ENCODE results near the gene NIPAL4.

GRCh38 chr5:157481265-157481664 lies 21.3 kb downstream of the NIPAL4 start:
- TF ChIP-seq, protein P1, sequence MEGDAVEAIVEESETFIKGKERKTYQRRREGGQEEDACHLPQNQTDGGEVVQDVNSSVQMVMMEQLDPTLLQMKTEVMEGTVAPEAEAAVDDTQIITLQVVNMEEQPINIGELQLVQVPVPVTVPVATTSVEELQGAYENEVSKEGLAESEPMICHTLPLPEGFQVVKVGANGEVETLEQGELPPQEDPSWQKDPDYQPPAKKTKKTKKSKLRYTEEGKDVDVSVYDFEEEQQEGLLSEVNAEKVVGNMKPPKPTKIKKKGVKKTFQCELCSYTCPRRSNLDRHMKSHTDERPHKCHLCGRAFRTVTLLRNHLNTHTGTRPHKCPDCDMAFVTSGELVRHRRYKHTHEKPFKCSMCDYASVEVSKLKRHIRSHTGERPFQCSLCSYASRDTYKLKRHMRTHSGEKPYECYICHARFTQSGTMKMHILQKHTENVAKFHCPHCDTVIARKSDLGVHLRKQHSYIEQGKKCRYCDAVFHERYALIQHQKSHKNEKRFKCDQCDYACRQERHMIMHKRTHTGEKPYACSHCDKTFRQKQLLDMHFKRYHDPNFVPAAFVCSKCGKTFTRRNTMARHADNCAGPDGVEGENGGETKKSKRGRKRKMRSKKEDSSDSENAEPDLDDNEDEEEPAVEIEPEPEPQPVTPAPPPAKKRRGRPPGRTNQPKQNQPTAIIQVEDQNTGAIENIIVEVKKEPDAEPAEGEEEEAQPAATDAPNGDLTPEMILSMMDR (IDR thresholded peaks at IDR 0.05): no peak
- no peak for TF ChIP-seq POLR2A (IDR thresholded peaks at IDR 0.05)

All from lower leg skin (tissue), 3 donors.